Epidermal melanocyte (primary cell): Measurements from ENCODE around the gene PRKAA1.

ENCODE experiments used
- DNase-seq: peaks from one replicate; pipeline ENCODE4 v3.0.0; 2011; ENCODE audit warnings: low spot score; ENCODE audit not compliant: insufficient read length

PRKAA1 gene

GRCh38 chr5:40798012-40798800, at the start of gene PRKAA1:
TSS of gene PRKAA1 (minus strand) at chr5:40798374. CDS start at chr5:40798189, 185 bp downstream.
- peak; percentile 77 for DNase-seq

- no peak for DNase-seq
Observed at GRCh38 chr5:40847525-40847924, 49.4 kb upstream of the PRKAA1 start.

GRCh38 chr5:40846371-40846770, 48.2 kb upstream of the PRKAA1 start:
- no peak for DNase-seq

GRCh38 chr5:40844565-40844964, 46.4 kb upstream of the PRKAA1 start:
- DNase-seq: no peak

GRCh38 chr5:40842351-40842750, 44.2 kb upstream of the PRKAA1 start:
- DNase-seq: no peak

- no peak for DNase-seq
Observed at GRCh38 chr5:40841068-40841805, 43.1 kb upstream of the PRKAA1 start, which contains the start of gene CARD6. TSS of gene CARD6 (plus strand) at chr5:40841367. CDS start at chr5:40841383, 16 bp downstream.

GRCh38 chr5:40838086-40838485, 39.9 kb upstream of the PRKAA1 start:
- no peak for DNase-seq

GRCh38 chr5:40834849-40835787, 36.9 kb upstream of the PRKAA1 start, which contains the start of gene RPL37:
TSS of gene RPL37 (minus strand) at chr5:40835222. CDS start at chr5:40835185, 37 bp downstream.
- peak; percentile 89 for DNase-seq

GRCh38 chr5:40834391-40834848, 36.2 kb upstream of the PRKAA1 start:
- DNase-seq: no peak

GRCh38 chr5:40833712-40834229, 35.6 kb upstream of the PRKAA1 start:
- DNase-seq: no peak

- DNase-seq: no peak
Observed at GRCh38 chr5:40832345-40832744, 34.2 kb upstream of the PRKAA1 start.

GRCh38 chr5:40831346-40832210, 33.4 kb upstream of the PRKAA1 start:
- no peak for DNase-seq

- no peak for DNase-seq
Observed at GRCh38 chr5:40829748-40830533, 31.8 kb upstream of the PRKAA1 start.

- DNase-seq: no peak
Observed at GRCh38 chr5:40828690-40829661, 30.8 kb upstream of the PRKAA1 start.

- DNase-seq: no peak
Observed at GRCh38 chr5:40828021-40828631, 30.0 kb upstream of the PRKAA1 start.

GRCh38 chr5:40827188-40827977, 29.2 kb upstream of the PRKAA1 start:
- DNase-seq: no peak
